GM12892 (cell line): ENCODE measurements around the gene ATG13.

Experiments
- DNase-seq: peaks from one replicate; pipeline ENCODE4 v3.0.0; 2011; ENCODE audit not compliant: insufficient read length
- FAIRE-seq: peaks from 2 replicates; lab custom pipeline; 2011; peaks lifted over from hg19 to GRCh38; lab: Jason Lieb, UNC
- POLR2A ChIP-seq: IDR thresholded peaks from 2 replicates; pipeline ENCODE4 v1.6.1; 2011; ENCODE audit warnings: low read depth, low read length, control low read depth
- POLR2AphosphoS5 ChIP-seq: IDR thresholded peaks from 2 replicates; pipeline ENCODE4 v1.6.1; 2011; ENCODE audit warnings: low read depth, low read length, control low read depth
- TAF1 ChIP-seq: IDR thresholded peaks from 2 replicates; pipeline ENCODE4 v1.6.1; 2011; ENCODE audit warnings: low read depth, mild to moderate bottlenecking, control low read depth, low read length, borderline replicate concordance

ATG13 gene

GRCh38 chr11:46655631-46656030 is 38.3 kb downstream of the ATG13 start:
- no peak for DNase-seq
- no peak for TF ChIP-seq POLR2A
- no peak for TF ChIP-seq TAF1
- TF ChIP-seq POLR2AphosphoS5: no peak
- FAIRE-seq: no peak

- no peak for FAIRE-seq
- TF ChIP-seq TAF1 (no peak), POLR2A (no peak), POLR2AphosphoS5 (no peak)
- DNase-seq: no peak
Measured at GRCh38 chr11:46657186-46657585, 39.8 kb downstream of the ATG13 start.

- FAIRE-seq (no peak), DNase-seq (no peak)
- no peak for TF ChIP-seq POLR2AphosphoS5
- TF ChIP-seq POLR2A: no peak
- no peak for TF ChIP-seq TAF1
Measured at GRCh38 chr11:46658259-46658658, 40.9 kb downstream of the ATG13 start.

GRCh38 chr11:46659908-46660307 is 42.6 kb downstream of the ATG13 start:
- DNase-seq: no peak
- TF ChIP-seq POLR2AphosphoS5 (no peak), TAF1 (no peak), POLR2A (no peak)
- FAIRE-seq: no peak

- TF ChIP-seq POLR2AphosphoS5 (no peak), POLR2A (no peak), TAF1 (no peak)
- no peak for DNase-seq
- FAIRE-seq: no peak
Measured at GRCh38 chr11:46661836-46662235, 44.5 kb downstream of the ATG13 start.

GRCh38 chr11:46662366-46662765 is 45.0 kb downstream of the ATG13 start:
- no peak for DNase-seq
- no peak for FAIRE-seq

GRCh38 chr11:46663277-46663940 is 46.1 kb downstream of the ATG13 start:
- no peak for TF ChIP-seq POLR2A
- TF ChIP-seq TAF1: no peak
- TF ChIP-seq POLR2AphosphoS5: no peak
- no peak for FAIRE-seq
- no peak for DNase-seq

More at GRCh38 chr11:46662366-46662765, 45.0 kb downstream of the ATG13 start:
- no peak for TF ChIP-seq TAF1
- no peak for TF ChIP-seq POLR2AphosphoS5
- TF ChIP-seq POLR2A: no peak

GRCh38 chr11:46664612-46665011 is 47.3 kb downstream of the ATG13 start:
- FAIRE-seq: no peak
- TF ChIP-seq POLR2AphosphoS5 (no peak), TAF1 (no peak), POLR2A (no peak)
- no peak for DNase-seq

GRCh38 chr11:46665356-46665755 is 48.0 kb downstream of the ATG13 start:
- DNase-seq (no peak), FAIRE-seq (no peak)
- no peak for TF ChIP-seq POLR2AphosphoS5

GRCh38 chr11:46666516-46666915 is 49.2 kb downstream of the ATG13 start:
- FAIRE-seq (no peak), DNase-seq (no peak)
- TF ChIP-seq POLR2AphosphoS5 (no peak), POLR2A (no peak), TAF1 (no peak)

GRCh38 chr11:46667043-46667481 is 49.7 kb downstream of the ATG13 start:
- no peak for DNase-seq
- TF ChIP-seq POLR2A (no peak), TAF1 (no peak), POLR2AphosphoS5 (no peak)
- no peak for FAIRE-seq

- FAIRE-seq (no peak), DNase-seq (no peak)
- TF ChIP-seq POLR2A (no peak), POLR2AphosphoS5 (no peak), TAF1 (no peak)
Measured at GRCh38 chr11:46668480-46669085, 51.2 kb downstream of the ATG13 start.
